Astrocyte (in vitro differentiated cells and primary cell): Measurements from ENCODE around the gene OPCML.

Experiments used
- CTCF ChIP-seq: IDR thresholded peaks from 2 replicates; pipeline ENCODE4 v1.5.1; 2011; ENCODE audit warnings: low read depth, mild to moderate bottlenecking, inconsistent platforms, low read length, moderate library complexity; ENCODE audit not compliant: insufficient read depth
- EZH2 ChIP-seq: IDR thresholded peaks from 2 replicates; pipeline ENCODE4 v1.6.1; 2012; ENCODE audit warnings: mild to moderate bottlenecking, low read length, inconsistent platforms; ENCODE audit not compliant: insufficient read depth

GRCh38 chr11:132894606-132895005, 637.7 kb downstream of the OPCML start:
- TF ChIP-seq CTCF (no peak), EZH2 (no peak)
